Thymus (tissue), 11 donors: Measurements from ENCODE around the gene STH. TPM values are rescaled to one million over a fixed set of nuclear protein-coding genes. Genes with fewer than 3 reads are reported as not detected.

Experiments used
- DNase-seq, 9 donors: peaks; one replicate each; pipeline ENCODE4 v3.0.0-alpha.2; 2013; ENCODE audit warnings: low spot score in 9 of 9, low read depth in 6 of 9, missing footprints in 1 of 9
- H3K27ac ChIP-seq, 2 donors: one replicate each; pipeline ENCODE4 v1.5.1; 2013; ENCODE audit warnings: control low read depth in 1 of 2, low read depth in 1 of 2, low read length in 1 of 2, mild to moderate bottlenecking in 1 of 2, moderate library complexity in 1 of 2
- H3K27me3 ChIP-seq, 2 donors: one replicate each; pipeline ENCODE4 v1.5.1; 2013; ENCODE audit warnings: low read length in 1 of 2; ENCODE audit not compliant: control insufficient read depth in 2 of 2, insufficient read depth in 1 of 2
- H3K36me3 ChIP-seq, 2 donors: one replicate each; pipeline ENCODE4 v1.5.1; 2013; ENCODE audit warnings: low read length in 1 of 2, mild to moderate bottlenecking in 1 of 2, moderate library complexity in 1 of 2; ENCODE audit not compliant: control insufficient read depth in 2 of 2, insufficient read depth in 2 of 2
- H3K4me1 ChIP-seq, 2 donors: one replicate each; pipeline ENCODE4 v1.5.1; 2013; ENCODE audit warnings: low read length in 2 of 2; ENCODE audit not compliant: control insufficient read depth in 2 of 2, insufficient read depth in 2 of 2
- H3K4me3 ChIP-seq, 2 donors: one replicate each; pipeline ENCODE4 v1.5.1; 2013; ENCODE audit warnings: low read length in 2 of 2, control low read depth in 1 of 2, mild to moderate bottlenecking in 1 of 2
- H3K9me3 ChIP-seq, 2 donors: one replicate each; pipeline ENCODE4 v1.5.1; 2013; ENCODE audit warnings: low read length in 1 of 2, mild to moderate bottlenecking in 1 of 2; ENCODE audit not compliant: control insufficient read depth in 2 of 2, insufficient read depth in 1 of 2
- WGBS: extraction: QIAGEN DNeasy Blood & Tissue Kit; methylation state at CpG from one replicate; pipeline ENCODE4 v1.1.7; 2013; 5-methylcytosine and 5-hydroxymethylcytosine counted together
- polyA plus RNA-seq: library from polyadenylated mRNA; stranded (reverse); fragments of 200-250 nt; gene quantifications from one replicate; pipeline ENCODE4 v1.2.3, GENCODE V29; 2013
- total RNA-seq: library from RNA; stranded (reverse); fragments of 120-200 nt; gene quantifications from one replicate; pipeline ENCODE4 v1.2.4, GENCODE V29; 2013
- donor health status: healthy.

Gene STH
- total and polyA plus RNA-seq, 2 donors: not detected

- H3K36me3 ChIP-seq: peaks cover 65 to 93% of the 10 kb centered on the region in 2 donors
- DNase-seq: no peak
- no peaks in the 10 kb centered on the region for H3K9me3 ChIP-seq
- 96% methylated on average over 5 of the region's 5 CpGs for WGBS
- no peaks in the 10 kb centered on the region for H3K4me1 ChIP-seq
- no peak overlapping the region for H3K4me3 ChIP-seq
- no peak overlapping the region for H3K27ac ChIP-seq
- H3K27me3 ChIP-seq: no peaks in the 10 kb centered on the region
Measured at GRCh38 chr17:46039592-46040186, 40.6 kb downstream of the STH start.

- no peak for DNase-seq
- 98% methylated on average over 2 of the region's 2 CpGs for WGBS
- Histone ChIP-seq H3K36me3 (peaks cover 61 to 87% of the 10 kb centered on the region in 2 donors), H3K4me3 (no peak overlapping the region), H3K27ac (no peak overlapping the region), H3K9me3 (no peaks in the 10 kb centered on the region), H3K4me1 (no peaks in the 10 kb centered on the region), H3K27me3 (no peaks in the 10 kb centered on the region)
Measured at GRCh38 chr17:46042246-46042645, 43.2 kb downstream of the STH start.

- no peak overlapping the region for H3K4me3 ChIP-seq
- no peaks in the 10 kb centered on the region for H3K27me3 ChIP-seq
- DNase-seq: no peak
- H3K27ac ChIP-seq: no peak overlapping the region
- 93% methylated on average over 3 of the region's 3 CpGs for WGBS
- no peaks in the 10 kb centered on the region for H3K9me3 ChIP-seq
- H3K36me3 ChIP-seq: peaks cover 65 to 87% of the 10 kb centered on the region in 2 donors
- H3K4me1 ChIP-seq: no peaks in the 10 kb centered on the region
Measured at GRCh38 chr17:46042925-46043324, 43.9 kb downstream of the STH start.

GRCh38 chr17:46043606-46044005 lies 44.6 kb downstream of the STH start:
- H3K36me3 ChIP-seq: peaks cover 65 to 86% of the 10 kb centered on the region in 2 donors
- no peaks in the 10 kb centered on the region for H3K27me3 ChIP-seq
- WGBS: 96% methylated on average over 3 of the region's 3 CpGs
- no peaks in the 10 kb centered on the region for H3K9me3 ChIP-seq
- no peak overlapping the region for H3K27ac ChIP-seq
- no peaks in the 10 kb centered on the region for H3K4me1 ChIP-seq
- no peak overlapping the region for H3K4me3 ChIP-seq
- DNase-seq: no peak

GRCh38 chr17:46044286-46044928 lies 45.4 kb downstream of the STH start:
- Histone ChIP-seq H3K4me1 (no peaks in the 10 kb centered on the region), H3K36me3 (peaks cover 60 to 85% of the 10 kb centered on the region in 2 donors), H3K9me3 (no peaks in the 10 kb centered on the region), H3K27me3 (no peaks in the 10 kb centered on the region), H3K27ac (peak overlapping the region in 1 of 2 donors; percentile 58), H3K4me3 (no peak overlapping the region)
- 67% methylated on average over 5 of the region's 5 CpGs for WGBS
- DNase-seq: peak; percentile 33 to 82 (median 52)

- H3K4me3 ChIP-seq: no peak overlapping the region
- 91% methylated on average over 2 of the region's 2 CpGs for WGBS
- no peak overlapping the region for H3K27ac ChIP-seq
- no peaks in the 10 kb centered on the region for H3K4me1 ChIP-seq
- peaks cover 61 to 86% of the 10 kb centered on the region in 2 donors for H3K36me3 ChIP-seq
- H3K9me3 ChIP-seq: no peaks in the 10 kb centered on the region
- H3K27me3 ChIP-seq: no peaks in the 10 kb centered on the region
- no peak for DNase-seq
Measured at GRCh38 chr17:46044989-46045388, 45.9 kb downstream of the STH start.

- WGBS: 98% methylated on average over 3 of the region's 3 CpGs
- H3K36me3 ChIP-seq: peaks cover 67 to 88% of the 10 kb centered on the region in 2 donors
- no peaks in the 10 kb centered on the region for H3K27me3 ChIP-seq
- no peaks in the 10 kb centered on the region for H3K9me3 ChIP-seq
- no peak for DNase-seq
- no peaks in the 10 kb centered on the region for H3K4me1 ChIP-seq
- H3K4me3 ChIP-seq: no peak overlapping the region
- no peak overlapping the region for H3K27ac ChIP-seq
Measured at GRCh38 chr17:46045639-46046038, 46.6 kb downstream of the STH start.

- DNase-seq: no peak
- Histone ChIP-seq H3K36me3 (peaks cover 65 to 90% of the 10 kb centered on the region in 2 donors), H3K4me3 (no peak overlapping the region), H3K4me1 (no peaks in the 10 kb centered on the region), H3K27me3 (no peaks in the 10 kb centered on the region), H3K27ac (no peak overlapping the region), H3K9me3 (no peaks in the 10 kb centered on the region)
- 95% methylated on average over 1 of the region's 1 CpG for whole genome bisulfite sequencing
Measured at GRCh38 chr17:46046957-46047356, 47.9 kb downstream of the STH start.

- Histone ChIP-seq H3K27me3 (no peaks in the 10 kb centered on the region), H3K4me3 (no peak overlapping the region), H3K27ac (no peak overlapping the region), H3K9me3 (no peaks in the 10 kb centered on the region), H3K36me3 (peaks cover 68 to 89% of the 10 kb centered on the region in 2 donors), H3K4me1 (no peaks in the 10 kb centered on the region)
- 99% methylated on average over 5 of the region's 5 CpGs for WGBS
- DNase-seq: no peak
Measured at GRCh38 chr17:46047398-46047797, 48.3 kb downstream of the STH start.
